ENCODE results near the gene SLC27A1.
A peak's percentile ranks its signal among the peaks of the same experiment; 100 is the strongest.

Gene SLC27A1

DNA sequence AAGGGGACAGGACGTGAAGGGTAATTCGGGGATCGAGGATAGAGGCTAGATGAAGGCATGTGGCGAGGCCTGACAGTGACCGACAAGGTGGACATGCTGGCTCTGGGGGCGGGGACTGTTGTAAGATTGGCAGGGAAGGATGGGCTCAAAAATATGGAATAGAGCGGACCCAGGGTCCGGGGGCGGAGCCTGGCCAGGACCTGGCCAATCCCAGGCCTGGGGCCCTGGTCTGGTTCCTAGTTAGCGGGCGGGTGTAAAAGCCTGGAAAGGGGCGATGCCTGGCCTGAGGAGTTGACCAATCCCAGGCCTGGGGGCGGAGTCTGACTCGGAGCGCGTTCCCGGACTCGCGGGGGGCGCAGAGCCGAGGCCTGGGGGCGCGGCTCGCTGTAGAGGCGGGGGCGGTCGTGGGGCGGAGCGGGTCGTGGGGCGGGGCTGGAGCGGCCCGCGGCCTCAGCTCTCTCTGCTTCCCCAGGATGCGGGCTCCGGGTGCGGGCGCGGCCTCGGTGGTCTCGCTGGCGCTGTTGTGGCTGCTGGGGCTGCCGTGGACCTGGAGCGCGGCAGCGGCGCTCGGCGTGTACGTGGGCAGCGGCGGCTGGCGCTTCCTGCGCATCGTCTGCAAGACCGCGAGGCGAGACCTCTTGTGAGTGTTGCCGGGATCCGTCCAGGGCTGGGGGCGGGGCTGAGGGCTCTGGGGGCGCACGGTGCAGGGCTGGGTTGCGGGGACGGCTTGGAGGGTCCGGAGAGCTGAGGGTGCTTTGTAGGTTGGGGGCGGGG is at the start of gene SLC27A1:
Gene SLC27A1 (plus strand): TSS at position 457 of the 774 bp plus-strand sequence. CDS start 17 bp downstream, at position 474.
- peak; percentile 85 for DNase-seq (ENCODE audit: low read depth)

DNA sequence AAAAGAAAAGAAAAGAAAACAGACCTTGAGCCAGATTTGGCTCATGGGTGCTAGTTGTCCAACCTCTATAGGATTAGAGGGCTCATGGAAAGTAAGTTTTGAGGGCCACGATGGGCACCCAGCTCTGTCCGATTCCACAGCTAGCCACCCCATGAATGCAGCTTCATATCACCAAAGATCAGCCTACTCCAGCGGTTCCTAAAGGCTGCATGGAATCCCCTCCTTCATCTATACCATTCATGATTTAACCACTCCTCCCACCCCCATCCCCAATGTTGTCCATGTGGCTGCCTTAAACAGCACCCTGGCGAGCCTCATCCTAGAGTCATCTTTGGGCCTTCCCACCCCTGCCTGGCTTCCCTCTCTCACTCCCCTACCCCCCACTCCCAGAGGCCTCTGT is 48.4 kb upstream of the SLC27A1 start:
- DNase-seq (ENCODE audit: low read depth) = no peak

DNA sequence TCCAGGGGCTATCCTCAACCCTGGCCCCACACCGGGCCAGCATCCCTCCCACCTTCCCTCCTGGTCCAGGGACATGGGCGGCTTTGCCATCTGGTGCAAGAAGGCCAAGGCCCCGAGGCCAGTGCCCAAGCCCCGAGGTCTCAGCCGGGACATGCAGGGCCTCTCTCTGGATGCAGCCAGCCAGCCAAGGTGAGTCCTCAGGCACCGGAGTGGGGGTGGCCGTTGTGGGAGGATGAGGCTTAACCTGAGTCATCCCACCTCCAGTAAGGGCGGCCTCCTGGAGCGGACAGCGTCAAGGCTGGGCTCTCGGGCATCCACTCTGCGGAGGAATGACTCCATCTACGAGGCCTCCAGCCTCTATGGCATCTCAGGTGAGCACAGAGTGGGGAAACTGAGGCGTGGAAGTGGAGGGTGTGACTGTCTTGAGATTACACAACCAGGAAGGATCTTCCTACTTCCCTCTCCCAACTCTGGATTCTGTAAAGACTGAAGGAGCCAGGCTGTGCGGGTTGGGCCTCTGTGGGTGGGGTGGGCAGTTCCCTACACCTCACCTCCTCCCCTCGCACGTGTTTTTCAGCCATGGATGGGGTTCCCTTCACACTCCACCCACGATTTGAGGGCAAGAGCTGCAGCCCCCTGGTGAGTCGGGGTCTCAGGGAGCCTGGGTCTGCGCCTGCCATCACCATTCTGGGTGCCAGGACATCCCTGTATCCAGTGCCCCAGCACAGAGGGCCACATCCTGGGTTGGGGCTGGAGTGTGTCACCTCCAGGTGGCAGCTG is 46.7 kb upstream of the SLC27A1 start:
- no peak for DNase-seq (ENCODE audit: low read depth)

- DNase-seq (ENCODE audit: low read depth) = no peak
Measured at GRCh38 chr19:17424743-17425365, 45.5 kb upstream of the SLC27A1 start.

GRCh38 chr19:17429641-17430113 is 40.6 kb upstream of the SLC27A1 start:
- DNase-seq (ENCODE audit: low read depth) = no peak

GRCh38 chr19:17431417-17431816 is 38.9 kb upstream of the SLC27A1 start:
- DNase-seq (ENCODE audit: low read depth) = no peak

DNA sequence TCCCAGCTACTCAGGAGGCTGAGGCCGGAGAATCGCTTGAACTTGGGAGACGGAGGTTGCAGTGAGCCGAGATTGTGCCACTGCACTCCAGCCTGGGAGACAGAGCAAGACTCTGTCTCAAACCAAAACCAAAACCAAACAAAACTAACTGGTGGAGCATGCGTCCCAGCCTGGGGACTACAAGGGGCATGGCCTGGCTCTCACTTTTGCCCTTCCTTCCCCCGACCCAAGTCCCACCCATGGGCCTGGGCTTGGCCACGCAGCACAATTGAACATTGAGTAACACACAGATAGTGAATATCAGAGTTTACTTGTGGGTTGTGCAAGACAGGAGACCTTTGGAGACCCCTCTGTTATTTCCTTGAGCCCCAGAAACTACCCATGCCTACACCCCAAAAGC is 35.1 kb upstream of the SLC27A1 start:
- DNase-seq (ENCODE audit: low read depth) = no peak

- no peak for DNase-seq (ENCODE audit: low read depth)
Measured at GRCh38 chr19:17436094-17436873, 34.0 kb upstream of the SLC27A1 start.

- DNase-seq (ENCODE audit: low read depth) = no peak
Measured at GRCh38 chr19:17436874-17437267, 33.5 kb upstream of the SLC27A1 start.

DNA sequence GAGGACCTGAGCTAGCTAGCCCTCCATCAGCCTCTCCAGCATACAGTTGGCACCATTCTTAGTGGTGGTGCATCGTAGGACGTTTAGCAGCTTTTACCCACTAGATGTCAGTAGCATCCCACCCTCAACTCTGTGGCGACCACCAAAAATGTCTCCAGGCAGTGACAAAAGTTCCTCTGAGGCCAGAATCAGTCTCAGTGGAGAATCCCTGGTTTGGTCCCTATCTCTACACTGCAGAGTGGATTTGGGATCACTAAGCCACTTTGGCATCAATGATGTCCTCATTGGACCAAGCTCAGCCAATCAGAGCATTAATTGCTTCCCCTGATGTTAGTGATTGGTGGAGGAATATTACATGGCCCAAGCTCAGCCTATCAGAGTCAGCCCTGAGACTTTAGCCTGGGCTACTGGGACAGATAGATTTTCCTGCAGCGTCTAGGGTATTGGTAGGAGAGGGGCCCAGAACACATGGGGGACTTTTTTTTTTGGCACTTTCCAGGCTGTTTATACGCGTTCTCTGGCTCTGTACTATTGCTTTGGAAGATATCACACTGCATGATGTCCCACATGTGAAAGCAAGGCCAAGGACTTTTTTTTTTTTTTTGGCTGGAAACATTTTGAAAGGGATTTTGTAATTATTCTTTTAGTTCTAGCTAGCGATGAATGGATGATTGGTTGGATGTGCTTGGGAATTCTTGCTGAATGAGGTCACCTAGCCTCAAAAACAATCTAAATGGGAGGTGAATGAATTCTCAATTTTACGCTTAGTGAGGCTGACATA is 28.9 kb upstream of the SLC27A1 start:
- no peak for DNase-seq (ENCODE audit: low read depth)

DNA sequence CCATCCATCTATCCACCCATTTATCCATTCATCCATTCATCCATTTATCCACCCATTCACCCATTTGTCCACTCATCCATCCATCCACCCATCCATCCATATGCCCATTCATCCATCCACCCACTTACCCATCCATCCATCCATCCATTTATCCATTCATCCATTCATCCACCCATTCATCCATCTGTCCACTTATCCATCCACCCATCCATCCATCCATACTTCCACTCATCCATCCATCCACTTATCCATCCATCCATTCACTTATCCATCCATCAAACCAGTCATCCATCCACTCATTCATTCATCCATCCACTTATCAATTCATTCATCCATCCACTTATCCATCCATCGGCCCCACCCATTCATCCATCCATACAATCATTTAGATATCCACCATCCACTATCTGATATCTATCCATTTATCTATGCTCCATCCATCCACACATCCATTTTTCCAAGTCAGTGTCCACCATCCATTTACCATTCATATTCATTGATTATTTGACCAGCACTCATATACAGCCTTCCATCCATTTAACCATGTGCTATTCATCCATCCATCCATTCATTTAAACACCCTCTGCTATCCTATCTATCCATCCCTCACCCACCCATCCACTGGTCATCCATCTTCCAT is 24.7 kb upstream of the SLC27A1 start:
- no peak for DNase-seq (ENCODE audit: low read depth)

DNA sequence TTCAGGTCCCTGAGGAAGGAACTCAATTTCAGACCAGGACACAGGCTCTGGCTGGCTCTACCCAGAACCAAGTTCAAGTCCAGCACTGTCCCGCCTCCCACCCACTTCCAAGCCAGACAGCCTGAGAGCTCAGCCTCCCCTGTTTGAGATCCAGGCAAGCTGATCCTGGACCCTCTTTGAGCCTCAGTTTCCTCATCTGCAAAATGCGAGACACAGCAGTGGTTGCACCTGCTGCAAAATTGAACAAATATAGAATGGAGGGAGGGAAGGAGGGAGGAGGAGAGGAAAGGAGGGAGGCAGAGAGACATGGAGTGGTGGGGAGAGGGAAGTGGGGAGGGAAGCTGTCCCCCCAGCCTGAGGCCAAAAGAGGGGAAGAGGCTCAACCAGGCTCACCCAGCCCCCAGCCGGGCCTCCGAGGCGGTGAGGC is 22.6 kb upstream of the SLC27A1 start:
- DNase-seq (ENCODE audit: low read depth) = no peak

DNA sequence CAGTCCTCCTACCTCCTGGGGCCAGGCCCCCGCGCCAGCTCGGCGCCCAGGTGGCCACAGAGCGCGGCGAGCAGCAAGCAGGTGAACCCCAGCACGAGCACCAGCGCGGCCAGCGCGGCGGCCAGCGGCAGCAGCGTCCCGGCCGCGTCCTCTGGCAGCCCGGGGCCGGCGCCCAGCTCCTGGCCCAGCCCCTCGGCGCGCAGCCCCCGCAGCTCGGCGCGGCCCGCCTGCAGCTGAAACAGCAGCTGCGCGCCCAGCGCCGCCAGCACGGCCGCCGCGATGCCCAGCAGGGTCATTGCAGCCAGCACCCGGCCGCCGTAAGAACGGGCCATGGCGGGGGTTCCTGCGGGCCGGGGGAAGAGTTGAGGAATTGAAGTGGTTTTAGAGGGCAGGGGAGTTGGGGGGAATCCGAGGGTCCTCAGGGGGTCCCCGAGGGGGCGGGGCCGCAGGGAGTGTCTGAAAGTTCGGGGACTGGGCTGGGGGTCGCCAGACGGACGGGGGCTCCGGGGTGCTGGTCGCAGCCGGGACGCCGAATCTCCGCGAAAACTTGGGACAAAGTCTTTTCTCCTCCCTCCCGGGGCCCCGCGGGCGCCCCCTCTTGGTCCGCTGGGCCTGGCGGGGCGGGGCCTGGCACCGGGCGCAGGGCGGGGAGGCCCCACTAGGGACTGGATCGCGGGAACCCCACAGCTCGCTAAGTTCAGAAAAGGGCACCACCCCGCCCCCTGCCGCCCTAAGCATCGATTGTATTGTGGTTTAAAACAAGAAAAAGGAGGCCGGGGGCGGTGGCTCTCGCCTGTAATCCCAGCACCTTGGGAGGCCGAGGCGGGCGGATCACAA is 22.0 kb upstream of the SLC27A1 start, which contains the start of gene TMEM221:
Gene TMEM221 (minus strand): TSS at position 538 of the 837 bp plus-strand sequence. CDS start 206 bp downstream, at position 332.
- DNase-seq (ENCODE audit: low read depth) = no peak

DNA sequence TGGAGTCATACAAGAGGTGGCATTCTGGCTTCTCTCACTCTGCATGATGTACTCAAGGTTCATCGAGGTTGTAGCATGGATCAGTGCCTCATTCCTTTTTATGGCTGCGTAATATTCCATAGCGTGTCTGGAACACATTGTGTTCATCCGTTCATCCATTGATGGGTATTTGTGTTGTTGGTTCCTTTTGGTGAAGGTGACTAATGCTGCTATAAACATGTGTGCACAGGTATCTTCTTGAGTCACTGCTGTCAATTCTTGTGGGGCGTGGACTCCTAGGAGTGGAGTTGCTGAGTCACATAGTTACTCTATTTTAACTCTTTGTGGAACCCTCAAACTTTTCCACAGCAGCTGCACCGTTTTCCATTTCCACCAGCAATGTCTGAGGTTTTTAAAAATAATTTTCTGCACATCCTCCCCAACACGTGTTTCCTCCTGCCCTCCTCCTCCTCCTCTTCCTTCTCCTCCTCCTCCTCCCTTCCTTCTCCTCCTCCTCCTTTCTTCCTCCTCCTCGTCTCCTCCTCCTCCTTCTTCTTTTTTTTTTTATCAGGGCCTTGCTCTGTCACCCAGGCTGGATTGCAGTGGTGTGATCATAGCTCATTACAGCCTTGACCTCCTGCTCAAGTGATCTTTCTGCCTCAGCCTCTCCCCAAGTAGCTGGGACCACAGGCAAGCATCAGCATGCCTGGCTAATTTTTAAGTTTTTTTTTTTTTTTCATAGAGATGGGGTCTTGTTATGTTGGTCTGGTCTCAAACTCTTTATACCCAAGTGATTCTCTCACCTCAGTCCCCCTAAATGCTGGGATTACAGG is 19.9 kb upstream of the SLC27A1 start:
- DNase-seq (ENCODE audit: low read depth) = no peak

- DNase-seq (ENCODE audit: low read depth) = no peak
Measured at GRCh38 chr19:17451820-17452219, 18.5 kb upstream of the SLC27A1 start.

DNA sequence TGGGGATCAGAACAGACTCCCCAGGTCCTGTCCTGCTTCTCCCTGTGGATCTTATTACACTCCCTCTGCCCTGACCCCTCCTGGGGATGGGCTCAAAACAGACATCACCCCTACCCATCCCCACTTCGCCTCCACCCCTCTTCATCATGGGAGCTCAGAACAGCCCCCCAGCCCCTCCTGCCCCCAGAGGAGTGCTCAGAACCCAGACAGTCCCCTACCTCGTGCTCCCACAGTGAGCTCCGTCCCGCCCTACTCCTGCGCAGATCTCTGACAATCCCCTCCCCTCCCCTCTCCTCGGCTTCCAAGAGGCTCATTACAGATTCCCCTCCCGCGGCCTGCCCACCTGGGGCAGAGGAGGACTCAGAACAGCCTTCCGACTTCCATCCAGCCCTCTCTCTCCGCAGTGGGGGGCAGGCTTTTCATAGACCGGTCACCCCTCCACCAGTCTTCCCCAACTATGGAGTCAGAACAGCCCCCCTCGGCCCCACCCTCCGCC is 15.7 kb upstream of the SLC27A1 start:
- DNase-seq (ENCODE audit: low read depth) = no peak

DNA sequence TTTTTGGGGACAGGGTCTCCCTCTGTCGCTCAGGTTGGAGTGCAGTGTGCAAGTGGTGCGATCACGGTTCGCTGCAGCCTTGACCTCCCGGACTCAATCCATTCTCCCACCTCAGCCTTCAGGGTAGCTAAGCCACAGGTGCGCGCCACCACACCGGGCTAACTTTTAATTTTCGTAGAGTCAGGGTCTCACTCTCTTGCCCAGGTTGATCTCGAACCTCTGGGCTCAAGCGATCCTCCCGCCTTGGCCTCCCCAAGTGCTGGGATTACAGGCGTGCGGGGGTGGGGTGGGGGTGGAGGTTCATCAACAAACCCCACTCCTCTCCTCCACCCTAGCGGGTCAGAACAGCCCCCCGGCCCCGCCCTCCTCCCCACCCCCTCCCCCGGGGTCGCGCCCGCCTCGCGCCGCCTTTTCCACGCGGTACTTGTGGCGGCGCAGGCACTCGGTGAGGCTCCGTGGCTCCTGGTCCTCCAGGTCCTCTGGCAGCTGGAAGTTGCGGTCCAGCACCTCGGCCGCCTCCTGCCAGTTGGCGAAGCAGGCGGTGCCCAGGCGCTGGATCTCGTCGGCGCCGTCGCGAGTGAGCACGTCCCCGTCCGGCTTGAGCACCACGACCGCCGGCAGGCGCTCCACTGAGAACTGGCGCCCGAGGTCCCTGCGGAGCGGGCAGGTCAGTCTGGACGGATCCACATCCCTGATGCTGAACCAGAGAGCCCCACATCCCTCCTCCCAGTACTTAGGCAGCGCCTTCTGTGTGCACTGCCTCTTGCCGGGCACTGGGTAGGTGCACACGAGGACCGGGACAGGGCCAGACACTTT is 14.8 kb upstream of the SLC27A1 start:
- DNase-seq (ENCODE audit: low read depth) = no peak

GRCh38 chr19:17456127-17456526 is 14.2 kb upstream of the SLC27A1 start:
- DNase-seq (ENCODE audit: low read depth) = no peak

Measured in stimulated activated CD8-positive, alpha-beta memory T cell treated with anti-CD3 and anti-CD28 coated beads, Interleukin-7, amount 100 ng/mL, for 24 hours (primary cell).